Gastrocnemius medialis (tissue), 4 donors: ENCODE results near the gene CCL25.

Experiments
- CTCF ChIP-seq, 5 experiments: fragments of 450-650 bp in 3 of 5; fragments of 200-600 bp in 2 of 5; sonication (generic) in 2 of 5; IDR thresholded peaks in 4 of 5; conservative IDR thresholded peaks in 1 of 5; 1 replicate in 4 of 5; 2 replicates in 1 of 5; pipeline ENCODE4 v1.5.1; 2016 to 2019; ENCODE audit warnings: antibody characterized with exemption in 5 of 5, mild to moderate bottlenecking in 3 of 5, moderate library complexity in 3 of 5
- POLR2A ChIP-seq, 2 donors: fragments of 450-650 bp; IDR thresholded peaks; one replicate each; pipeline ENCODE4 v1.6.1; 2017; ENCODE audit warnings: antibody characterized with exemption in 2 of 2, mild to moderate bottlenecking in 2 of 2, moderate library complexity in 2 of 2

DNA sequence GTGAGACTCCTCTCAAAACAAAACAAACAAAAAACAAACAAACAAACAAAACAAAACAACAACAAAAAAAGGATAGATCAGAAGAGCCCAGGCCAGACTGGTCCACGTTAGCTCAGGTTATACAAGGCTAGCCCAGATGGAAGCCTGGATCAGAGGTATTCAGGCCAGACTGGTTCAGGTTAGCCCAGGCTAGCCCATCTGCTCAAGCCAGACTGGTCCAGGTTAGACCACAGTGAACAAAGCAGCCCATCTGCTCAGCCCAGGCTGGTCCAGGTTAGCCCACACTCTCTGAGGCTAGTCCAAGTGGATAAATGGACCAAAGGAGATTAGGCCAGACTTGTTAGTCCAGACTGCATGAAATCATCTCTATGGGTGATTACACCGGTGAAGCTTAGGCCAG lies 41.2 kb downstream of the CCL25 start:
- TF ChIP-seq POLR2A (IDR thresholded peaks at IDR 0.05): no peak
- no peak for TF ChIP-seq CTCF (IDR thresholded peaks at IDR 0.05 in 4 of 5, conservative IDR thresholded peaks at IDR 0.05 in 1 of 5)
